ENCODE results near the gene COG3.

Gene COG3

GRCh38 chr13:45464141-45464686, 525 bp upstream of the COG3 start:
- H3K4me2 ChIP-seq, result peak overlapping the region; percentile 62
- H4K20me1 ChIP-seq (ENCODE audit: insufficient read depth), result no peaks in the 10 kb centered on the region
- H3K36me3 ChIP-seq (ENCODE audit: insufficient read depth), result no peaks in the 10 kb centered on the region
- H3K4me1 ChIP-seq (ENCODE audit: low read depth, poor library complexity, severe bottlenecking), result peaks cover 22% of the 10 kb centered on the region
- H3K27me3 ChIP-seq (ENCODE audit: insufficient read depth, low read depth), result no peaks in the 10 kb centered on the region
- H3K9ac ChIP-seq, result 0 out of 2 replicates have a peak overlapping the region, but pooled peaks have one; percentile 72
- H3K4me3 ChIP-seq (IDR thresholded peaks at IDR 0.05; ENCODE audit: insufficient read depth, low read depth, low read length), result no peak overlapping the region
- TF ChIP-seq CTCF (conservative IDR thresholded peaks at IDR 0.05; ENCODE audit: low read depth, low read length), result 0 out of 2 replicates have a peak, but pooled peaks have one; percentile 33
- peak overlapping the region; percentile 73 for H2AFZ ChIP-seq (ENCODE audit: low read depth)
- H3K79me2 ChIP-seq (ENCODE audit: insufficient read depth, low read depth), result peaks cover 24% of the 10 kb centered on the region; the same call in 1 of the 2 replicates
- H3K27ac ChIP-seq, result no peak overlapping the region; the same call in 1 of the 2 replicates

- H3K4me2 ChIP-seq, result 0 out of 2 replicates have a peak overlapping the region, but pooled peaks have one; percentile 71
- no peaks in the 10 kb centered on the region for H3K36me3 ChIP-seq (ENCODE audit: insufficient read depth)
- H3K27me3 ChIP-seq (ENCODE audit: insufficient read depth, low read depth), result no peaks in the 10 kb centered on the region
- H3K9ac ChIP-seq, result no peak overlapping the region
- no peak for TF ChIP-seq CTCF (conservative IDR thresholded peaks at IDR 0.05; ENCODE audit: low read depth, low read length)
- no peaks in the 10 kb centered on the region for H4K20me1 ChIP-seq (ENCODE audit: insufficient read depth)
- no peak overlapping the region for H3K27ac ChIP-seq
- no peak overlapping the region for H3K4me3 ChIP-seq (IDR thresholded peaks at IDR 0.05; ENCODE audit: insufficient read depth, low read depth, low read length)
- peaks cover 23% of the 10 kb centered on the region for H3K4me1 ChIP-seq (ENCODE audit: low read depth, poor library complexity, severe bottlenecking)
- no peak overlapping the region for H2AFZ ChIP-seq (ENCODE audit: low read depth)
- H3K79me2 ChIP-seq (ENCODE audit: insufficient read depth, low read depth), result peaks cover 24% of the 10 kb centered on the region; the same call in 1 of the 2 replicates
Observed at GRCh38 chr13:45466359-45466758, 1.6 kb downstream of the COG3 start.

GRCh38 chr13:45468635-45469034, 3.9 kb downstream of the COG3 start:
- H3K4me3 ChIP-seq (IDR thresholded peaks at IDR 0.05; ENCODE audit: insufficient read depth, low read depth, low read length), result no peak overlapping the region
- H3K79me2 ChIP-seq (ENCODE audit: insufficient read depth, low read depth), result peaks cover 37% of the 10 kb centered on the region; the same call in 1 of the 2 replicates
- no peaks in the 10 kb centered on the region for H3K27me3 ChIP-seq (ENCODE audit: insufficient read depth, low read depth)
- no peak overlapping the region for H3K9ac ChIP-seq
- no peak overlapping the region for H3K4me2 ChIP-seq
- no peak for TF ChIP-seq CTCF (conservative IDR thresholded peaks at IDR 0.05; ENCODE audit: low read depth, low read length)
- H4K20me1 ChIP-seq (ENCODE audit: insufficient read depth), result no peaks in the 10 kb centered on the region
- no peak overlapping the region for H3K27ac ChIP-seq
- no peaks in the 10 kb centered on the region for H3K36me3 ChIP-seq (ENCODE audit: insufficient read depth)
- H3K4me1 ChIP-seq (ENCODE audit: low read depth, poor library complexity, severe bottlenecking), result peaks cover 23% of the 10 kb centered on the region
- no peak overlapping the region for H2AFZ ChIP-seq (ENCODE audit: low read depth)

DNA sequence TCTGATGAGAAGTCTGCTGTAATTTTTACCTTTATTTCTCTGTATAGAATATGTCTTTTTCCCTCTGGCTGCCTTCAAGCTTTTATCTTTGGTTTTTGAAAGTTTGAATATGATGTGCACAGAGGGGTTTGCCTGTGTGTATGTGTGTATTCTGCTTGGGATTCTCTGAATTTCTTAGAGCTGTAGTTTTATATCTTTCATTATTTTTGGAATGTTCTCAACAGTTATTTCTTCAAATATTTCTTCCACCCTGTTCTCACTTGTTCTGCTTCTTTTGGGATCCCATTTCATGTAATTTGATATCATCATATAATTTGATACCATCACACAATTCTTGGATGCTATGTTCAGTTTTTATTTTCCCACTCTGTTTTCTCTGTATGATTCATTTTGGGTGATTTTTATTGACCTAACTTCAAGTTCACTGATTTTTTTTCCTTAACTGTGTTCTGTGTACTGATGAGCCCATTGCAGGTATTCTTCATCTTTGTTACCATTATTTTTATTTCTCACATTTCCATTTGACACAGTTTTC, 7.5 kb downstream of the COG3 start:
- TF ChIP-seq CTCF (conservative IDR thresholded peaks at IDR 0.05; ENCODE audit: low read depth, low read length), result no peak
- no peaks in the 10 kb centered on the region for H3K27me3 ChIP-seq (ENCODE audit: insufficient read depth, low read depth)
- no peak overlapping the region for H3K9ac ChIP-seq
- peaks cover 18% of the 10 kb centered on the region for H3K4me1 ChIP-seq (ENCODE audit: low read depth, poor library complexity, severe bottlenecking)
- H3K27ac ChIP-seq, result no peak overlapping the region
- no peak overlapping the region for H2AFZ ChIP-seq (ENCODE audit: low read depth)
- peaks cover 28% of the 10 kb centered on the region; the same call in 1 of the 2 replicates for H3K79me2 ChIP-seq (ENCODE audit: insufficient read depth, low read depth)
- no peak overlapping the region for H3K4me2 ChIP-seq
- H4K20me1 ChIP-seq (ENCODE audit: insufficient read depth), result no peaks in the 10 kb centered on the region
- no peaks in the 10 kb centered on the region for H3K36me3 ChIP-seq (ENCODE audit: insufficient read depth)
- H3K4me3 ChIP-seq (IDR thresholded peaks at IDR 0.05; ENCODE audit: insufficient read depth, low read depth, low read length), result no peak overlapping the region
